H1 (cell line): ENCODE data around the gene ERCC6. TPM values are rescaled to one million over a fixed set of nuclear protein-coding genes. Genes with fewer than 3 reads are reported as not detected.

Experiments used
- CTCF ChIA-PET: fragments of 300-600 bp; sonication (Branson Sonifier 250); formaldehyde crosslinking; loops from one replicate; lab custom pipeline; 2021; ENCODE audit not compliant: partially characterized antibody; lab: Charles Lee
- POLR2A ChIA-PET: fragments of 300-600 bp; sonication (Branson Sonifier 250); formaldehyde crosslinking; loops from one replicate; lab custom pipeline; 2021; ENCODE audit warnings: inconsistent platforms; ENCODE audit not compliant: partially characterized antibody; lab: Charles Lee
- DNase-seq, 2 experiments: peaks; one replicate each; pipeline versions ENCODE4 v3.0.0 to v3.0.0-alpha.2; 2010 to 2022; ENCODE audit warnings: low spot score in 2 of 2, low read depth in 1 of 2, mixed read lengths in 1 of 2
- FAIRE-seq: peaks from 2 replicates; lab custom pipeline; 2011; peaks lifted over from hg19 to GRCh38; lab: Jason Lieb, UNC
- H2AFZ ChIP-seq: 2 replicates; pipeline ENCODE4 v1.8.1; 2012; ENCODE audit warnings: low read length, inconsistent platforms
- H2AK5ac ChIP-seq: 2 replicates; pipeline ENCODE4 v1.6.1; 2013; ENCODE audit warnings: low read depth, low read length
- H2BK120ac ChIP-seq: replicated peaks from 2 replicates; pipeline ENCODE3; 2013; ENCODE audit warnings: low read depth, low read length, inconsistent platforms
- H2BK12ac ChIP-seq: 2 replicates; pipeline ENCODE4 v1.6.1; 2013; ENCODE audit warnings: low read depth, low read length
- H2BK15ac ChIP-seq: 2 replicates; pipeline ENCODE4 v1.6.1; 2013; ENCODE audit warnings: low read length
- H2BK20ac ChIP-seq: 2 replicates; pipeline ENCODE4 v1.6.1; 2013; ENCODE audit warnings: low read length
- H2BK5ac ChIP-seq: 2 replicates; pipeline ENCODE4 v1.6.1; 2013; ENCODE audit warnings: low read depth, low read length
- H3K14ac ChIP-seq: 2 replicates; pipeline ENCODE4 v1.6.1; 2013; ENCODE audit warnings: inconsistent platforms; ENCODE audit not compliant: insufficient read length
- H3K18ac ChIP-seq: 2 replicates; pipeline ENCODE4 v1.6.1; 2013; ENCODE audit warnings: low read length; ENCODE audit errors: extremely low read depth
- H3K23ac ChIP-seq: 2 replicates; pipeline ENCODE4 v1.6.1; 2013; ENCODE audit warnings: inconsistent platforms; ENCODE audit not compliant: insufficient read length
- H3K23me2 ChIP-seq: 2 replicates; pipeline ENCODE4 v1.6.1; 2013; ENCODE audit warnings: low read depth, low read length
- H3K27ac ChIP-seq: 2 replicates; pipeline ENCODE4 v1.6.1; 2011; ENCODE audit warnings: low read depth, low read length, inconsistent platforms
- H3K27me3 ChIP-seq, 4 experiments: replicated peaks in 1 of 4; 1 replicate in 1 of 4; 2 replicates in 3 of 4; pipeline versions ENCODE4 v1.6.1 to v1.8.1; 2011 to 2013; ENCODE audit warnings: low read length in 3 of 4, mild to moderate bottlenecking in 3 of 4, inconsistent platforms in 2 of 4, mixed read lengths in 2 of 4, moderate library complexity in 1 of 4; ENCODE audit not compliant: control insufficient read depth in 3 of 4, insufficient read depth in 3 of 4; ENCODE audit errors: extremely low read depth in 1 of 4
- H3K36me3 ChIP-seq, 4 experiments: 2 replicates each; pipeline versions ENCODE4 v1.6.1 to v1.8.1; 2011 to 2013; ENCODE audit warnings: mild to moderate bottlenecking in 4 of 4, low read length in 3 of 4, moderate library complexity in 2 of 4, control low read depth in 1 of 4, inconsistent platforms in 1 of 4; ENCODE audit not compliant: insufficient read depth in 4 of 4, control insufficient read depth in 2 of 4
- H3K4ac ChIP-seq: replicated peaks from 2 replicates; pipeline ENCODE3; 2013; ENCODE audit warnings: low read length, low read depth, mixed read lengths, inconsistent platforms; ENCODE audit not compliant: insufficient read length
- H3K4me1 ChIP-seq, 4 experiments: replicated peaks in 1 of 4; 1 replicate in 1 of 4; 2 replicates in 3 of 4; pipeline versions ENCODE4 v1.6.1 to v1.8.1; 2011 to 2013; ENCODE audit warnings: low read length in 3 of 4, inconsistent platforms in 2 of 4, mixed read lengths in 1 of 4; ENCODE audit not compliant: insufficient read depth in 4 of 4, control insufficient read depth in 3 of 4
- H3K4me2 ChIP-seq, 2 experiments: 2 replicates each; pipeline versions ENCODE4 v1.6.1 to v1.8.1; 2011 to 2013; ENCODE audit warnings: low read depth in 2 of 2, low read length in 2 of 2, control low read depth in 1 of 2, inconsistent platforms in 1 of 2, mild to moderate bottlenecking in 1 of 2; ENCODE audit not compliant: insufficient read depth in 1 of 2
- H3K4me3 ChIP-seq, 4 experiments: fragments of 200-600, 300-600 bp in 1 of 4; sonication (generic), shearing (Covaris generic), sonication (Bioruptor Twin) in 1 of 4; 2 replicates each; pipeline versions ENCODE4 v1.5.1 to v1.8.1; 2011 to 2016; ENCODE audit warnings: low read length in 4 of 4, low read depth in 3 of 4, control low read depth in 2 of 4, inconsistent platforms in 2 of 4, mild to moderate bottlenecking in 2 of 4, mixed read lengths in 1 of 4, moderate library complexity in 1 of 4; ENCODE audit not compliant: insufficient read depth in 2 of 4; ENCODE audit errors: extremely low read depth in 1 of 4
- H3K56ac ChIP-seq: replicated peaks from 2 replicates; pipeline ENCODE3; 2013; ENCODE audit warnings: low read depth, mild to moderate bottlenecking, mixed read lengths, low read length, inconsistent platforms; ENCODE audit not compliant: insufficient read length
- H3K79me1 ChIP-seq: 2 replicates; pipeline ENCODE4 v1.6.1; 2013; ENCODE audit warnings: low read depth, low read length, control low read depth
- H3K79me2 ChIP-seq, 2 experiments: 2 replicates each; pipeline versions ENCODE4 v1.6.1 to v1.8.1; 2012 to 2013; ENCODE audit warnings: low read length in 2 of 2, mild to moderate bottlenecking in 2 of 2, inconsistent platforms in 1 of 2; ENCODE audit not compliant: insufficient read depth in 2 of 2, control insufficient read depth in 1 of 2
- H3K9ac ChIP-seq, 4 experiments: replicated peaks in 1 of 4; 1 replicate in 1 of 4; 2 replicates in 3 of 4; pipeline versions ENCODE4 v1.6.1 to v1.8.1; 2011 to 2013; ENCODE audit warnings: low read depth in 3 of 4, low read length in 3 of 4, control low read depth in 2 of 4, mild to moderate bottlenecking in 2 of 4, moderate library complexity in 2 of 4, inconsistent platforms in 1 of 4; ENCODE audit errors: extremely low read depth in 1 of 4
- H3K9me3 ChIP-seq, 2 experiments: 2 replicates each; pipeline versions ENCODE4 v1.6.1 to v1.8.1; 2012 to 2013; ENCODE audit warnings: mild to moderate bottlenecking in 2 of 2, moderate library complexity in 2 of 2, control low read depth in 1 of 2, inconsistent platforms in 1 of 2, low read depth in 1 of 2, low read length in 1 of 2, mixed read lengths in 1 of 2; ENCODE audit not compliant: insufficient read depth in 2 of 2
- H4K20me1 ChIP-seq, 2 experiments: replicated peaks in 1 of 2; 2 replicates each; pipeline versions ENCODE3 to v1.8.1; 2011 to 2013; ENCODE audit warnings: inconsistent platforms in 2 of 2, low read length in 2 of 2, mild to moderate bottlenecking in 1 of 2; ENCODE audit not compliant: insufficient read depth in 2 of 2, control insufficient read depth in 1 of 2
- H4K5ac ChIP-seq: 2 replicates; pipeline ENCODE4 v1.6.1; 2013; ENCODE audit warnings: low read length, low read depth, mixed read lengths, inconsistent platforms; ENCODE audit not compliant: insufficient read length
- H4K8ac ChIP-seq: 2 replicates; pipeline ENCODE4 v1.8.0; 2013; ENCODE audit warnings: mild to moderate bottlenecking, moderate library complexity, low read length, inconsistent platforms; ENCODE audit not compliant: insufficient read depth; ENCODE audit errors: extremely low read depth
- H4K91ac ChIP-seq: replicated peaks from 2 replicates; pipeline ENCODE3; 2013; ENCODE audit warnings: low read length, mixed read lengths, inconsistent platforms; ENCODE audit not compliant: insufficient read length
- ATF3 ChIP-seq: IDR thresholded peaks from 2 replicates; pipeline ENCODE4 v1.6.1; 2011; ENCODE audit warnings: low read depth, mild to moderate bottlenecking, low read length; ENCODE audit not compliant: insufficient read depth
- CTBP2 ChIP-seq: IDR thresholded peaks from 2 replicates; pipeline ENCODE4 v1.7.0; 2011; ENCODE audit warnings: borderline replicate concordance, mild to moderate bottlenecking, moderate library complexity, mixed read lengths, low read length; ENCODE audit not compliant: insufficient read depth, insufficient read length
- GTF2F1 ChIP-seq: IDR thresholded peaks from 2 replicates; pipeline ENCODE4 v1.6.1; 2012; ENCODE audit warnings: low read depth, low read length, improper control_type of control experiment, borderline replicate concordance
- KDM5A ChIP-seq: fragments of 200-600 bp; IDR thresholded peaks from 2 replicates; pipeline ENCODE4 v1.7.1; 2012; ENCODE audit warnings: mild to moderate bottlenecking, low read length, inconsistent platforms, mixed read lengths
- MAFK ChIP-seq: IDR thresholded peaks from 2 replicates; pipeline ENCODE4 v1.6.1; 2012; ENCODE audit warnings: low read depth, mild to moderate bottlenecking, improper control_type of control experiment, low read length
- NRF1 ChIP-seq: IDR thresholded peaks from 2 replicates; pipeline ENCODE4 v1.6.1; 2011; ENCODE audit warnings: mild to moderate bottlenecking, low read depth, low read length, improper control_type of control experiment
- POU5F1 ChIP-seq: IDR thresholded peaks from 2 replicates; pipeline ENCODE4 v1.6.1; 2011; ENCODE audit warnings: low read depth, mild to moderate bottlenecking, low read length, moderate library complexity
- RAD21 ChIP-seq, 2 experiments: IDR thresholded peaks in 1 of 2; conservative IDR thresholded peaks in 1 of 2; 2 replicates each; pipeline ENCODE4 v1.6.1; 2011; ENCODE audit warnings: low read depth in 2 of 2, low read length in 2 of 2, improper control_type of control experiment in 1 of 2, inconsistent platforms in 1 of 2, mild to moderate bottlenecking in 1 of 2, moderate library complexity in 1 of 2
- RBBP5 ChIP-seq: IDR thresholded peaks from 2 replicates; pipeline ENCODE4 v1.7.1; 2012; ENCODE audit warnings: low read depth, mild to moderate bottlenecking, inconsistent platforms, low read length, moderate library complexity, borderline replicate concordance
- TAF1 ChIP-seq: IDR thresholded peaks from 2 replicates; pipeline ENCODE4 v1.6.1; 2011; ENCODE audit warnings: mild to moderate bottlenecking, low read depth, low read length
- WGBS, 2 experiments: shearing (Covaris generic) in 1 of 2; methylation state at CpG; one replicate each; pipeline versions ENCODE4 v1.1.6 to v1.1.7; 2013 to 2015; ENCODE audit warnings: low lambda C conversion rate in 2 of 2, mixed read lengths in 2 of 2, inconsistent platforms in 1 of 2, low coverage in 1 of 2, missing lambda C conversion rate in 1 of 2; ENCODE audit not compliant: insufficient replicate concordance in 2 of 2, insufficient coverage in 1 of 2, insufficient read length in 1 of 2; ENCODE audit errors: extremely low coverage in 1 of 2, missing lambda C conversion rate in 1 of 2; 5-methylcytosine and 5-hydroxymethylcytosine counted together
- polyA plus RNA-seq, 7 experiments: library from polyadenylated mRNA; depleted of rRNA in 3 of 7; stranded (reverse) in 5 of 7; unstranded in 2 of 7; fragments of >200 nt in 5 of 7; fragments of 200-250 nt in 2 of 7; gene quantifications; 1 replicate in 5 of 7; 2 replicates in 1 of 7; 4 replicates in 1 of 7; pipeline versions ENCODE4 v1.2.1 to v1.2.3, GENCODE V29; 2011 to 2013; ENCODE audit warnings: missing spikeins in 2 of 7, mixed read lengths in 2 of 7
- total RNA-seq: library from RNA; stranded (reverse); fragmentation: NEBNext Ultra II Directional; extraction: Animal tissue kit (Norgen Biotek cat#: 25700); gene quantifications from 2 replicates; pipeline ENCODE4 v1.2.1, GENCODE V29; 2021
- TF ChIP-seq, protein P1 (sequence below): IDR thresholded peaks from 2 replicates; pipeline ENCODE4 v1.6.1; 2012; ENCODE audit warnings: inconsistent platforms
- TF ChIP-seq, protein P2 (sequence below): IDR thresholded peaks from 2 replicates; pipeline ENCODE4 v1.6.1; 2012; ENCODE audit warnings: inconsistent platforms

The ERCC6 gene
- total and polyA plus RNA-seq, 2 of the 8 experiments (the other 6 are each of a cell fraction or from before 2014, with no cell fraction given), result 4.1 to 11.9 TPM

- FAIRE-seq, result no peak
- no peak for TF ChIP-seq POU5F1
- no peak for TF ChIP-seq ATF3
- TF ChIP-seq RAD21 (IDR thresholded peaks at IDR 0.05 in 1 of 2, conservative IDR thresholded peaks at IDR 0.05 in 1 of 2; ENCODE audit: low read depth in 2 of 2, low read length in 2 of 2), result no peak
- no peak for TF ChIP-seq CTBP2
- TF ChIP-seq RBBP5, result no peak
- no peak for TF ChIP-seq NRF1
- TF ChIP-seq, protein P1, sequence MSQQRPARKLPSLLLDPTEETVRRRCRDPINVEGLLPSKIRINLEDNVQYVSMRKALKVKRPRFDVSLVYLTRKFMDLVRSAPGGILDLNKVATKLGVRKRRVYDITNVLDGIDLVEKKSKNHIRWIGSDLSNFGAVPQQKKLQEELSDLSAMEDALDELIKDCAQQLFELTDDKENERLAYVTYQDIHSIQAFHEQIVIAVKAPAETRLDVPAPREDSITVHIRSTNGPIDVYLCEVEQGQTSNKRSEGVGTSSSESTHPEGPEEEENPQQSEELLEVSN, result no peak
- no peak for TF ChIP-seq KDM5A
- no peak for TF ChIP-seq TAF1
- TF ChIP-seq, protein P2, sequence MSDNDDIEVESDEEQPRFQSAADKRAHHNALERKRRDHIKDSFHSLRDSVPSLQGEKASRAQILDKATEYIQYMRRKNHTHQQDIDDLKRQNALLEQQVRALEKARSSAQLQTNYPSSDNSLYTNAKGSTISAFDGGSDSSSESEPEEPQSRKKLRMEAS, result no peak
- no peak for TF ChIP-seq MAFK
- TF ChIP-seq GTF2F1, result no peak
These were observed 11.1 kb downstream of the ERCC6 start for GRCh38 chr10:49527850-49528249.

More at GRCh38 chr10:49527850-49528249, 11.1 kb downstream of the ERCC6 start:
- Histone ChIP-seq H3K9me3 (no peaks in the 10 kb centered on the region), H4K20me1 (peaks cover 0 to 3% of the 10 kb centered on the region in 2 experiments), H3K23me2 (no peaks in the 10 kb centered on the region), H3K4me3 (no peak overlapping the region), H4K8ac (no peak overlapping the region), H2BK12ac (no peak overlapping the region), H3K36me3 (peaks cover 0 to 19% (median 9%) of the 10 kb centered on the region in 4 experiments; a peak in 6 of 8 replicates), H3K4ac (no peak overlapping the region), H3K18ac (no peak overlapping the region), H4K91ac (no peak overlapping the region), H2AK5ac (no peak overlapping the region), H3K79me1 (peaks cover 4% of the 10 kb centered on the region), H3K14ac (no peak overlapping the region), H2BK20ac (no peak overlapping the region), H3K56ac (no peak overlapping the region), H3K27ac (no peak overlapping the region), H3K4me2 (no peak overlapping the region), H2BK5ac (no peak overlapping the region), H2AFZ (no peak overlapping the region), H3K79me2 (no peaks in the 10 kb centered on the region), H2BK15ac (no peak overlapping the region), H4K5ac (no peak overlapping the region), H2BK120ac (no peak overlapping the region), H3K27me3 (no peaks in the 10 kb centered on the region), H3K9ac (no peak overlapping the region), H3K4me1 (no peaks in the 10 kb centered on the region), H3K23ac (no peak overlapping the region)
- ChIA-PET POLR2A (no interaction called here), CTCF (interaction anchor here (0.6 to 3.7 kb wide), 5 partner anchors 9 to 871 kb away, joined by 3 to 14 read pairs (median 5); no protein-coding TSS in a partner anchor)
- no peak for DNase-seq
- WGBS, 2 experiments, result 95% methylated on average over 4 of the region's 4 CpGs; no CpG with 5 or more reads in 1 of the 2 experiments
